NCI-H524 treated with DMSO at 0.1 percent for 48 hours (cell line): Measurements from ENCODE around the gene KRTAP5-9.
"Not testable (repeated sequence)": the region's sequence is repeated elsewhere in the genome, so short reads cannot be mapped to it uniquely, and the experiment has no call there.

ENCODE experiments used
- DNase-seq: peaks from one replicate; lab custom pipeline; 2025; lab: John Stamatoyannopoulos, UW

The KRTAP5-9 gene, protein sequence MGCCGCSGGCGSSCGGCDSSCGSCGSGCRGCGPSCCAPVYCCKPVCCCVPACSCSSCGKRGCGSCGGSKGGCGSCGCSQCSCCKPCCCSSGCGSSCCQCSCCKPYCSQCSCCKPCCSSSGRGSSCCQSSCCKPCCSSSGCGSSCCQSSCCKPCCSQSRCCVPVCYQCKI

DNA sequence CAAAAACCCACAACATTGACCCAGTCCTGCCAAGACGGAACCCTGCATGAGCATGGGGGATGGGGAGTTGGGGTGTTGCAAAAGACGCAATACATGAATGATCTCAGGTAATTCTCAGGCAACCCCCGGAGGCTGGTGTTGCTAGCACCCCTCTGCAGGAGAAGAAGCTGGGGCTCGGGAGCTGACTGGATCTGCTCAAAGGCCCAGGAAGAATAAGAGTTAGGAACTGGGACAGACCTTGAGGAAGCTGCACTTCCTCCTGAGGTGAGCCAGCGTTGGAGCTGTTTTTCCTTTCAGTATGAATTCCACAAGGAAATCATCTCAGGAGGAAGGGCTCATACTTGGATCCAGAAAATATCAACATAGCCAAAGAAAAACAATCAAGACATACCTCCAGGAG, at the start of gene KRTAP5-9:
KRTAP5-9 (plus strand) TSS at position 301 of the 400 bp plus-strand sequence. CDS start 238 bp downstream, outside the sequence.
- no peak for DNase-seq

DNA sequence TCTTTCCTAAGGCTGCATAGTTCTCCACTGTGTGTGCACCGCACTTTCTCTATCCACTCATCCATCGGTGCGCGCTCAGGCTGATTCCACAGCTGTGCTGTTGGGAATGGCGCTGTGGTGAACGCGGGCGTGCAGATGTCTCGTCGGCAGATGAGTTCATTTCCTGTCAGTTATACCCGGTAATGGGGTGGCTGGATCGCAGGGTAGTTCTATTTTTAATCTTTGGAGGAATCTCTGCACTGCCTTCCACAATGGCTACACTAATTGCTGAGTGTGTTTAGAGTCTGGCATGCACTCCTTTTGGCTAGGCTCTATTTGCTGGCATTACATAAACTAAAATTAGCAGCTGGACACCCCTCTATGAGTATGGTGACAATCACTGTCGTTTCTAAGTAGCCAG, 49.1 kb upstream of the KRTAP5-9 start:
- DNase-seq, result no peak

DNA sequence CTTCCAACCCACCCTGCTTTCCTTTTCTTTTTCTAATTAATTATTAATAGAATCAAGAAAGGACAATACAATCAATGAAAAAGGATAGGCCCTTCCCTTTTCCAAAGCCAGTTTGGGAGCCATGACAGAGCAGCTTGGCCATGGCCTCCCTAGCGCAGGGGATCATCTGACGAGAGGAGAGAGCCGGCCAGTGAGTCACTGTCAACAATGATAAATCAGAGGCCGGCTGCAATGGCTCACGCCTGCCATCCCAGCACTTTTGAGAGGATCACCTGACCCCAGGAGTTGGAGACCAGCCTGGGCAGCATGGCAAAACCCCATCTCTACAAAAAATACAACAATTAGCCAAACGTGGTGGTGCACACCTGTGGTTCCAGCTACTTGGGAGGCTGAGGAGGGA, 48.7 kb upstream of the KRTAP5-9 start:
- no peak for DNase-seq

DNA sequence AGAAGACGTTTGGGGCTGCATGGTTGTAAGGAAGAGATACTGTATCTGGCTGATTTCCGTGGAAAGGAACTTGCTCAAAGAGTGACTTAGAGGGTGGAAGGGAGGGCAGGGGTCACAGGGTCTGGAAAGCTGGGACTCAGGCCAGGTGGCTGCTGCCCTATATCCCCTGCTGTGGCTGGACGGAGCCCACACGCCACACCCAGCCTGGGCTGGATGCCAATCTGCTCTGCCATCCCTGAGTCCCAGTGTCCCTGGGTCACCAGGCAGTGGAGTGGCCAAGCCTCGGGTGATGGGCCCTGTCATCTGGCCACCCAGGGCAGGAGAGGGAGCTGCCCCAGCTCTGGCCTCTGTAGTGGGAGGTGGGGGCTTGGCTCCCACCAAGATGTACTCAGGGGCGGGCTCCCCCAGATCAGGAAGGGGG, 47.6 kb upstream of the KRTAP5-9 start:
- DNase-seq, result no peak

DNA sequence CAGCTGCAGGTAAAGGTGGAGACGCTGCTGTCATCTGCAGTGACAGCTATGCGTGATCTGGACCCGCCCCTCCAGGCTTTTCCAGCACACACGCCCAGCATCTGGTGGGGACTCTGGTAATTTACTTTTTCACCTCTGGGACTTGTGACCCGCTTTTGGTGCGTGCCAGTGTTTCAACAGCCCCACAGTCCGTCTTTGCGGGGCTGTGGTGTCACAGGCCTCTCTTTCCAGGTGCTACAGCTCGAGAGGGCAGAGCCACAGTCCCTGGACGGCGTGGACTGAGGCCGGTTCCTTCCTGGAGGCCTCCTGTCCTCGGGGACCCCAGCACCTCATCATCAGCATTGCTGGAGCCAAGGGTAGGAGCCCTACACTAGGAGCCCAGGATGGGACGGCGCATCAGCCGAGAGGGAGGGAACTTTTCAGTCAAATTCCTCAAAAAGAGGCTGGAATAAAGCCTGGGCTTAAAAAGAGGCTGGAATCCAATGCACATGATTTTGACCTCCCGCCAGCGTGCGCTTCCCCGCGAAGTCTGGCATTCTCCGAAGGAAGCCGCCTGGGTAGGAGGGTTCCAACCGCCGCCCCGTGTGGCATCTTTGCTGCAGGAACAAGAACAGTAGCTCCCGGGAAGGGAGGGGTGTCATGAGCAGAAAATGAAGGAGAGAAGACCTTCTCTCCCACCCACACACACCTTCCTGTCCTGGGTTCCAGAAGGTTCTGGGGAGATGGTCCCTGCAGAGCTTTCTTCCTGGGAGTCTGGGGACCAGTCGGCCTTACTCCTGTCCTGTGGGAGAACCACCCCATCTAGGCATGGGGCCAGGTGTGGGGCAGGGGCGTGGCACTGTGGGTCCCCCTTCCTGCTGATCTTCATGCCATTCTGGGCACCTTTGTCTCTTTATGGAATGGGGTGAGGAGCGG, 46.9 kb upstream of the KRTAP5-9 start:
- DNase-seq, result no peak

DNA sequence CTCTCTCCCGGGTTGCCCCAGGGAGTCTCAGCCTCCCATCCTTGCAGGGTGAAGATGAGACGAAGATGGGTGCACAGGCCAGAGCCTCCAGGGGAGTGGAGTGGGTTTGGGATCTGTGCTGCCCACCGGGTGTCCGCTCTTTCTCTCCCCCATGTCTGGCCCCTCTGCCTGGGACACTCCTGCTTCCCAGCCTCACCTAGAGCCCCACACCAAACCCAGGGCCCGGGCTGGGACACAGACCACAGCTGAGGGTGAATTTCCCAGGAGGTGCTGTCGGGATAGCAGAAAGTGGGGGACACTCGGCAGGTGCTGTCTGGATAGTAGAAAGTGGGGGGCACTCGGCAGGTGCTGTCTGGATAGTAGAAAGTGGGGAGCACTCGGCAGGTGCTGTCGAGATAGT, 46.2 kb upstream of the KRTAP5-9 start:
- no peak for DNase-seq

DNA sequence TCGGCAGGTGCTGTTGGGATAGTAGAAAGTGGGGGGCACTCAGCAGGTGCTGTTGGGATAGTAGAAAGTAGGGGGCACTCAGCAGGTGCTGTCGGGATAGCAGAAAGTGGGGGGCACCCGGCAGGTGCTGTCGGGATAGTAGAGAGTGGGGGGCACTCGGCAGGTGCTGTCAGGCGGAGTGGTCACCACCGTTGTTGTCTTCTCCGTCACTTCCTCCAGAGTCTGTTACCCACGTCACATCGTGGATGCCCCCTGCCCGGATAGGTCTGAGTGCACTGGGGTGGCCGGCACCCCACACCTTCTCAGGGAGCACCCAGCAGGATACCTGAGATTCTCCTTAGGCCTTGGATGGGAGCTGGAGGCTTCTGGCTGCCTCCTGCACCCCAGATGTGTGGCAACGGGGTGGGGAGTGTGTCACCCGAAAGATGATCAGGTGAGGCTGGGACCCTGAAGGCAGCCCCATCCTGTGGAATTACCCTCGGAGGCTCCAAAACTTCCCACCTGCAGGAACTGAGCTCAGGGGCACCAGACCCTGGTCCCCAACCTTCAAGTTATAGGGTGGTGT, 45.3 kb upstream of the KRTAP5-9 start:
- DNase-seq, result no peak

DNA sequence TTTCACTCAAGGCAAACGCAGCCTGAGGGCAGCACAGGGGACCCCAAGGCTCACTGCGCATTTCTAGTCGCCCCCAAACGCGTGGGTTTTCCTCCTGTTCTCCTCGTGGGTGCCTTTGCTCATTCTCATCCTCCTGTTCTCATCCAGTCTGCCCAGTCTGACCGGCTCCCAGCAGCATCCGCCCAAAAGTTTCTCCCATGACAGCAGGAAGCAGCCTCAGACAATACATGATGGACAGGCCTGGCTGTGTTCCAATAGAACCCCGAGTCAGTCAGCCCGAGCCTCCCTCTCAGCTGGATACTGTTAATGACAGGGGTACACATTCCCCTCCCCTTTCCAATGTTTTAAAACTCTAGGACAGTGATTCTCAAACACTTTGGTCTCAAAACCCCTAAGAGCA, 43.7 kb upstream of the KRTAP5-9 start:
- DNase-seq, result no peak

DNA sequence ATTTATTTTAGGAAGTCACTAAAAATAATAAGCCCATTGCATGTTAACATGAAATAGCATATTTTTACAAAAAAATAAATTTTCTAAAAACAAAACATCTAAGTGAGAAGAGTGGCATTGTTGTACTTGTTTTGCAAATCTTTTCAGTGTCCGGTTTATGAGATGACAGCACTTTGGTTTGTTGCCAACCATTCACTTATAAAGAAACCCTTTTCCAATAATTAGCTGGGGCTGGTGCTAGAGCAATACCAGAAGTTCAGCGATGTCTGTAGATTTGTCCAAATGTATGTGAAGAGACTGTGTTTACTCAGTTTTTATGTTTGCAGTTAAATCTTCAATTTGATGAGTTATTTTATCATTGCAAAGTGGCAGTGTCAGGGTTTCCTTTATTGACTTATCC, 43.2 kb upstream of the KRTAP5-9 start:
- no peak for DNase-seq

DNA sequence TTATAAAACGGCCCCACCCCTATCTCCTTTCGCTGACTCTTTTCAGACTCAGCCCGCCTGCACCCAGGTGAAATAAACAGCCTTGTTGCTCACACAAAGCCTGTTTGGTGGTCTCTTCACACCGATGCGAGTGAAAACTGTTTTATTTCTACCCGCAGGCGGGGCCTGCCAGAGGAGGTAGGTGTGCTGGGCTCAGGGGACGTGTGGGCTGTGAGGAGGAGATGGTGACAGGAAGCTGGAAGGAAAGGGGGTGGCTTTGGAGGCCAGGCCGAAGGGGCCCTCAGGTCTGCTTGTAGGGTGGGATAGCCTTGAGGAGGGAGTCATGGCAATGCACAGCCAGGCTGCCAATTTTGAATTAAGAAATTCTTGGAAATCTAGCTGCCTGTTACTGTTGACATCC, 42.4 kb upstream of the KRTAP5-9 start:
- DNase-seq, result no peak

DNA sequence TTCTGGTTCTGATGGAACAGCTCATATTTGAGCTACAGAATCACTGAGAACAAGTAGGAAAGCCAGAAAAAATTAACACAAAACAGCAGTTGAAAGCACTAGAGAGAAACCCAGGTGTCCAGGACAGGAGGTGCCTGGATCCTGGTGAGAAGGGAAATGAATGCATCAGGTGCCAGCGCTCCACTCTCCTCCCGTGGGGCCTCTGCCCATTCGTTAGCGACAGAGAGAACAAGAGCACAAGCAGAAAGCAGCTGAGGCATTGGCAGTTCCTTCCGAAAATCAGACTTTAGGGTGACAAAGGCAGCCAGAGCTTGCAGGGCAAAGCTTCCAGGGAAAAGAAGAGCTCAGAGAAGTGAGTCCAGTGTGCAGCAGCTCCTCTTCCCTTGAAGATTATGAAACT, 41.1 kb upstream of the KRTAP5-9 start:
- DNase-seq, result no peak

DNA sequence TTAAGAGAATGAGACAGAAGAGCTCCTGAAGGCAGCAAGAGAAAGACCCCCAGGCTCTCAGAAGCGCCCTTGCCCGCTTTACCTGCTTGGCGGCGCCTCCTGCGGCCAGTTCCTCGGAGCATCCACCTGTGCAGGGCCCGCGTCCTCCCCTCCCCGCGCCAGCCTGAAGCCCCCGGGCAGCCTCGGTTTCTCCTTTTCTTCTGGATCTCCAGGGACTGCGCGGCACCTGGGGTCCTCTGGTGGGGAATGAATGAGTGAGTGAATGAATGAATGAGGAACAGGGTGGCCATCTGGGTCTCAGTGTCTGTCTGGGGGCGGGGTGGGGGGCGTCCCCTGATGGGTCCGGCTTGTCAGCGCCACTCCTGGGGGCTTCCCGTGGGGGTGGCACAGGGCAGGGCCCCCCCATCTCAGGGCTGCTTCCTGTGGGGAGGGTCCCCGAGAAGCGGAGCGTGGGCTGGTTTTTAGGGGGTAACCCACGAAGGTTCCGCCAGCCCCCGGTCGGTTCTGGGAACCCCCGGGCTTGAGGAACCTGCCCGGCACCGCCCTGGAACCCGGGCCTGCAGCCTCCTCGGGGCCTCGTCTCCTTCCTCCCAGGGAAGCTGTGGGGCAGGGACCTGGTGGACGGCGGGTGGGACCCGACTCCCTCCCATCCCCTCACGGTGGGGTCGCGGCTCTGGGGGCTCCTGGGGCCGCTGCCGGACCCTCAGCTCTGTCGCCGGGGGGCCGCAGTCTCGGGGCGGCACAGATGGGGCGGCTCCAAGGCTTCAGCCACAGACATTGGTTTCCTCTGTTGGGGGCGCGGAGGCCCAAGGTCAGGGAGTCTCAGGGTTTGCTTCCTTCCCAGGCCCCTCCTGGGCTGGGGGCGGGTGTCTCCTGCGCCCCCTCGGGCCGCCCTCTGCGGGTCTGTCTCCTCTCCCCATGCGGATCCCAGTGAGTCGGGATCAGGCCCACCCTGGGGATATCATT, 29.4 kb upstream of the KRTAP5-9 start:
- DNase-seq, result no peak

DNA sequence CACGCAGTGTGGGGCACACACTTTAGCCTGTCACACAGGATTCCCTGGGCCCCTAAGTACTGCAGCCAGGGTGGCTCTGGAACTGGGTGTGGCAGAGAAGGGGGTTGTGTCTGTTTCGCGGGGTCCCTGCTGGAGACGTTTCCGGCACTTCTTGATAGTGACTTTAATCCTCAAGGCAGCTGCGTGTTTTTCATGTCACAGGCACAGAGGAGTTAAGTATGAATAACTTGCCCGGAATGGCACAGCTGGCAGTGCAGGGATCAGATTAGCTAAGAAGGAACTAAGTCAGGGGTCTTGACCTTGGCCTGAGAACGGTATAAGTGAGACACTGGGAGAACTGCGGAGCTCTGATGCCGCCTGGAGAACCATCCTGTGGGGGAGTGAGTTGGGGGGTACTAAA, 28.7 kb upstream of the KRTAP5-9 start:
- no peak for DNase-seq

DNA sequence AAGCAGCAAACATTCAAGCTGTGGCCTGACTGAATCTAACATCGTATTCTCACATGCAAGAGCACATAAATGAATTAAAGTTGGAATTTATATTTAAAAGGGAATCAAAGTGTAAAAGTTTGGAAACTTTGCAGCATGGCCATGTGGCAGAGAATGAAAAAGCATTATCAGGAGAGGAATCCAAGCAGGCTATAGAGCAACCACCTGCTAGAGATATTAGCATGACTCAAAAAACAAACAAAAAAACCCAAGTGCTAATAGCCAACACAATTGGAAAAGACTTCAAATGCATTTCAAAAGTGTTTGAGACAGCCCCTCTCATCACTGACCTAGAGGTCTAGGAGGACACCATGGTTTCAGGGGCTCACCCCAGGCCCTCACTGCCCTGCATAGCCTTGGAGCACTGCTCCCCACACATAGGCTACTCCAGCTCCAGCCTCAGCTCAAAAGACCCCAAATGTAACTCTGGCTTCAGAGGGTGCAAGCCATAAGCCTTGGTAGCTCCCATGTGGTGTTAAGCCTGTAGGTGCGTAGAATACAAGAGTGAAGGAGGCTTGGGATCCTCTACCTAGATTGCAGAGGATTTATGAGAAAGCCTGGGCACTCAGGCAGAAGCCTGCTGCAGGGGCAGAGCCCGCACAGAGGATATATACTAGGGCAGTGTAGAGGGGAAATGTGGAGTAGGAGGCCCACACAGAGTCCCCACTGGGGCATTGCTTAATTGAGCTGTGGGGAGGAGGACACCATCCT, 22.9 kb upstream of the KRTAP5-9 start:
- no peak for DNase-seq

DNA sequence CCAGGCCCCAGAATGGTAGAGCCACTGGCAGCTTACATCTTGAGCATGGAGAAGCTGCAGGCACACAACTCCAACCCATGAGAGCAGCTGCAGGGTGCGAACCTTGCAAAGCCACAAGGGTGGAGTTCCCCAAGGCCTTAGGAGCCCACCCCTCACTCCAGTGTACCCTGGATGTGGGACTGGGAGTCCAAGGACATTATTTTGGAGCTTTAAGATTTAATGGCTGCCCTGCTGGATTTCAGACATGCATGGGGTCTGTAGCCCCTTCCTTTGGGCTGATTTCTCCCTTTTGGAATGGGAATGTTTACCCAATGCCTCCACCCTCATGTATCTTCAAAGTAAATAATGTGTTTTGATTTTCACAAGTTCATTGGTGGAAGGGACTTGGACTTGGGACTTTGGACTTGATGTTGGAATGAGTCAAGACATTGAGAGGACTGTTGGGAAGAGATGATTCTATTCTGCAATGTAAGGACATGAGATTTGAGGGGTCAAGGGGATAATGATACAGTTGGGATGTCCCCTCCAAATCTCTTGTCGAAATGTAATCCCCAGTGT, 22.2 kb upstream of the KRTAP5-9 start:
- DNase-seq, result no peak

DNA sequence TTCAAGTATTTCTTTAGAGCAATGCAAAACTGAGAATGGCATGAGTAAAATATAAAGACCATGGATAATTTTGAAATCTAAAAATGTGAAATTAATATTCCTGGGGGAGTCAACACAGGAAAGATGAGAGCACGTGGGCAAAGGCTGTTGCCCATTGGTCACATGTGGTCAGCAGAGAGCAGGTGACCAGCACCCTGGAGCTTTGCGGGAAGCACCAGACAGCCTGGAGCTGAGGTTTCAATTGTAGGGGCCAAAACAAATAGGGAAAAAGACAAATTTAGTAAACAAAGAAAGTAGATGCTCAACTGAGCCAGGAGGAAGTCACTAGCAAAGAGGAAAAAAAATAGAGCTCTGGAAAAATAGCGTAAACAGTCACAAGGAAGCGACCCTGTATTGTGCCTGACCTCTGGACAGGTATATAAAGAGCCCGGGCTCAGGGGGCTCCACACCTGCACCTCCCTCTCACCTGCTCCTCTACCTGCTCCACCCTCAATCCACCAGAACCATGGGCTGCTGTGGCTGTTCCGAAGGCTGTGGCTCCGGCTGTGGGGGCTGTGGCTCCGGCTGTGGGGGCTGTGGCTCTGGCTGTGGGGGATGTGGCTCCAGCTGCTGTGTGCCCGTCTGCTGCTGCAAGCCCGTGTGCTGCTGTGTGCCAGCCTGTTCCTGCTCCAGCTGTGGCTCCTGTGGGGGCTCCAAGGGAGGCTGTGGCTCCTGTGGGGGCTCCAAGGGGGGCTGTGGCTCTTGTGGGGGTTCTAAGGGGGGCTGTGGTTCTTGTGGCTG, 21.2 kb upstream of the KRTAP5-9 start, which contains the start of gene KRTAP5-7:
KRTAP5-7 (plus strand) TSS at position 472 of the 780 bp plus-strand sequence; CDS start at position 506, 34 bp downstream.
- DNase-seq, result not testable (repeated sequence)

DNA sequence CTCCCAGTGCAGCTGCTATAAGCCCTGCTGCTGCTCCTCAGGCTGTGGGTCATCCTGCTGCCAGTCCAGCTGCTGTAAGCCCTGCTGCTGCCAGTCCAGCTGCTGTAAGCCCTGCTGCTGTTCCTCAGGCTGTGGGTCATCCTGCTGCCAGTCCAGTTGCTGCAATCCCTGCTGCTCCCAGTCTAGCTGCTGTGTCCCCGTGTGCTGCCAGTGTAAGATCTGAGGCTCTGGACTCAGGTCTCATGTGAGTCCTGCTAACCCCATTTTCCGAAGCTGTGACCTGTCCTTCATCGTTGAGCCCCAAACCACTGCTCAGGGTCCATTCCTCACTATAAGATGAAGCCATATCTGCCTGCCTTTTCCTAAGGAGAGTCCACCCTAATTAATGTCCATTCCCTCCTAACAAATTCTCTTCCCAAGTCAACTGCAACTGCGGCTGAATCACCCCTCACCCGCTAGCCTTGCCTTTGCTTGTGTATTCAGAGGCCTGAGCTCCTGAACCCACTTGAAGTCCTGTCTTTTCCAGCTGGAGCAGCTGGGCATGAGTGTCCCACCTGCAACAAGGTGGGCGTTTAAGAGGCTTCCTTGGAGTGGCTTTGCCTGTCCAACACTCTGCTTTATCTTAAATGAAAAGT, 20.5 kb upstream of the KRTAP5-9 start:
- DNase-seq, result no peak

DNA sequence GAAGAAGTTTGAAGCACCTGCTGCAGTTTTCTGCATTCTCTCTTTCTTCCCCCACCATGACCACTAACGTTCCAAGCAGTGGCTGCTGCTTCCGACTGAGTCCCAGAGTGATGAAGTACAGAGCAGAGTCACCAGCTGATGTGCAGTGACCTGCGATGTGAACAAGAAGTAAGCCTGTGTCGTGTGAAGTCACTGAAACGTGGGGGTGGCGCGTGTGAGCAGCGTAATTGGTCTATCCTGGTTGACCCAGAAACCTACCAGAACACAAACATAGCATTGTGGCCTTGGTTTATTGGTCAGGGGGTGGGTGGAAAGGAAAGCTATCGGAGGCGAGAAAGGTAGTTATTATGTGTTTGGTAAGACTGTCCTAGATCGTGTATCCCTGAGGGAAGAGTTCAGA, 17.6 kb upstream of the KRTAP5-9 start:
- DNase-seq, result no peak

DNA sequence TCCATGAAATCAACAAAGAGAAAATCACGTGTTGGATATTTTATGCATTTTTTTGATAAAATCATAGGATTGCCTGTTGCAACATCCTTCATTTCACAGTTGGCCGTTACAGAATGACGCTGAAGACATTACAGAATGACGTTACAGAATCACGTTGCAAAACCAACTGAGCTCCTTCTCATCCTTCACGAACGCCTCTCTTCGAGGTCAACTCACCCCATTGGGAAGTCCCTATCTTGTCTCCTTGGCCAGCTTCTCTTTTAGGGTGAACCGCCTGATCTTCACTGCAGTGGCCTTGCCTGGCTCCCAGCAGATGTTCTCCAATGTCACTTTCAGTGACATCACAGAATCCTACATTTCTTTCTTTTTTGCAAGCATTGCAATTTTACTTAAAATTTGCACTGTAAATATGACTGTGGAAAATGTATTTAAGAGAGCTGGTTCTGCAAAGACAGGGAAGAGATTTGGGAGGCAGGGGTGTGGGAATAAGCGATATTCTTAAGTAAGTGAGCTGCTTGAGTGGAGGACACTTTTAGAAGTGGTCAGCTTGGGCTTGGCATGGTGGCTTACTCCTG, 16.1 kb upstream of the KRTAP5-9 start:
- no peak for DNase-seq
